ENCODE data around the gene CYTH3.

GRCh38 chr7:6158424-6159096 is 113.9 kb downstream of the CYTH3 start:
- TF ChIP-seq EZH2 (IDR thresholded peaks at IDR 0.05; ENCODE audit: insufficient read depth, poor library complexity, severe bottlenecking) (no peak), EZH2phosphoT487 (IDR thresholded peaks at IDR 0.05; ENCODE audit: insufficient read depth, low read depth) (no peak)

Data from GM23248 (cell line).